MM.1S (cell line): ENCODE measurements around the gene SFXN5.

Experiments
- DNase-seq: peaks from one replicate; pipeline ENCODE4 v3.0.0-alpha.2; 2015
- H2AFZ ChIP-seq: fragments of 300-600 bp; sonication (generic); 2 replicates; pipeline ENCODE4 v1.6.0; 2016; ENCODE audit warnings: antibody characterized with exemption, low read length
- H3F3A ChIP-seq: fragments of 300-600 bp; sonication (generic); 2 replicates; pipeline ENCODE4 v1.6.1; 2016; ENCODE audit warnings: mild to moderate bottlenecking, antibody characterized with exemption, low read length, moderate library complexity, mixed read lengths; ENCODE audit not compliant: insufficient read depth
- H3K27ac ChIP-seq: fragments of 300-600 bp; sonication (generic); 2 replicates; pipeline ENCODE4 v1.5.1; 2016; ENCODE audit warnings: mild to moderate bottlenecking, low read length
- H3K27me3 ChIP-seq: fragments of 300-600 bp; sonication (generic); replicated peaks from 2 replicates; pipeline ENCODE4 v1.6.0; 2016; ENCODE audit warnings: low read length; ENCODE audit not compliant: insufficient read depth
- H3K36me3 ChIP-seq: fragments of 300-600 bp; sonication (generic); replicated peaks from 2 replicates; pipeline ENCODE4 v1.6.1; 2016; ENCODE audit warnings: mild to moderate bottlenecking, low read length, mixed read lengths; ENCODE audit not compliant: insufficient read depth
- H3K4me1 ChIP-seq: fragments of 300-600 bp; sonication (generic); 2 replicates; pipeline ENCODE4 v1.6.1; 2016; ENCODE audit warnings: low read length, mixed read lengths
- H3K4me2 ChIP-seq: fragments of 300-600 bp; sonication (generic); 2 replicates; pipeline ENCODE4 v1.6.0; 2016; ENCODE audit warnings: low read depth, low read length
- H3K4me3 ChIP-seq: fragments of 300-600 bp; sonication (generic); 2 replicates; pipeline ENCODE4 v1.5.1; 2016; ENCODE audit warnings: low read length, mixed read lengths
- H3K79me2 ChIP-seq: fragments of 300-600 bp; sonication (generic); 2 replicates; pipeline ENCODE4 v1.6.1; 2016; ENCODE audit warnings: mixed run types, low read length, mixed read lengths
- H3K9ac ChIP-seq: fragments of 300-600 bp; sonication (generic); 2 replicates; pipeline ENCODE4 v1.6.1; 2016; ENCODE audit warnings: low read length, mixed read lengths
- H3K9me2 ChIP-seq: fragments of 300-600 bp; sonication (generic); replicated peaks from 2 replicates; pipeline ENCODE4 v1.6.1; 2016; ENCODE audit warnings: mild to moderate bottlenecking, low read length, mixed read lengths; ENCODE audit not compliant: insufficient read depth
- H3K9me3 ChIP-seq: fragments of 300-600 bp; sonication (generic); replicated peaks from 2 replicates; pipeline ENCODE4 v1.6.1; 2016; ENCODE audit warnings: mild to moderate bottlenecking, low read length, mixed read lengths; ENCODE audit not compliant: insufficient read depth
- H4K20me1 ChIP-seq: fragments of 300-600 bp; sonication (generic); 2 replicates; pipeline ENCODE4 v1.6.1; 2016; ENCODE audit warnings: mild to moderate bottlenecking, low read length, moderate library complexity, mixed read lengths; ENCODE audit not compliant: insufficient read depth
- CTCF ChIP-seq: fragments of 300-600 bp; sonication (generic); IDR thresholded peaks from 2 replicates; pipeline ENCODE4 v1.5.1; 2016; ENCODE audit warnings: antibody characterized with exemption, low read length, mixed read lengths
- EZH2 ChIP-seq: fragments of 300-600 bp; sonication (generic); optimal IDR thresholded peaks from 2 replicates; pipeline ENCODE3; 2017; ENCODE audit warnings: low read depth, mild to moderate bottlenecking, antibody characterized with exemption, low read length, mixed read lengths
- EZH2phosphoT487 ChIP-seq: fragments of 300-600 bp; sonication (generic); IDR thresholded peaks from 2 replicates; pipeline ENCODE4 v1.6.1; 2018; ENCODE audit warnings: antibody characterized with exemption, low read length

SFXN5 gene

DNA sequence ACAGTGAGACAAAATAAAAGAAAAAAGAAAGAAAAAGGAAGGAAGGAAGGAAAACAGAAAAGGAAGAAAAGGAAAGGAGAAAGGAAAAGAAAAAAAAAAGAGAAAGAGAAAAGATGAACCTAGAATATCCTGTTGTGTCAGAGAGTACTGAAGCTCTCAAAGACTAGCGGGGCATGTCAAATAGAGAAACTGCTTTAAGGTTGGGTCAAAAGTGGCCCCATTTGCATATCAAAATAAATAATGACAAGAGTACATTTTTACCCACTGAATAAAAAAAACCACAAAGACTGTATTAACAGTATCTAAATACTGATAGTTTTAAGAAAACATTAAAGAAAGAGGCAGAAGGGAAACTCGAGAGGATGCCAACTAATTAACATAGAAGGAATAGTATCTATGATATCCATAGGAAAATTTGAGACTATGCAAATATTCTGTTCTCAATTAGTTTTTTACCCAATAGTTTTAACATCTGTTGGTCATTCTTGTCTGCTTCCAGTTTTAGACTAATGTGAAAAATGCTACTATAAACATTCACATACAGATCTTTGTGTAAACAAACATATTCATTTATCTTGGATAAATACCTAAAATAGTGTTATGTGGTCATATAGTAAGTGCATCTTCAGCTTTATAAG, 53.2 kb downstream of the SFXN5 start:
- no peak for DNase-seq
- no peaks in the 10 kb centered on the region for H3K9me3 ChIP-seq
- H3K9ac ChIP-seq: no peak overlapping the region
- H3K79me2 ChIP-seq: no peaks in the 10 kb centered on the region
- TF ChIP-seq CTCF (no peak), EZH2phosphoT487 (no peak), EZH2 (no peak)
- no peaks in the 10 kb centered on the region for H3K36me3 ChIP-seq
- H3K4me1 ChIP-seq: no peaks in the 10 kb centered on the region
- H3F3A ChIP-seq: no peaks in the 10 kb centered on the region
- H3K4me3 ChIP-seq: no peak overlapping the region
- H3K4me2 ChIP-seq: no peak overlapping the region
- H2AFZ ChIP-seq: no peak overlapping the region
- no peak overlapping the region for H3K27ac ChIP-seq
- no peaks in the 10 kb centered on the region for H4K20me1 ChIP-seq
- no peaks in the 10 kb centered on the region for H3K9me2 ChIP-seq
- H3K27me3 ChIP-seq: no peaks in the 10 kb centered on the region

DNA sequence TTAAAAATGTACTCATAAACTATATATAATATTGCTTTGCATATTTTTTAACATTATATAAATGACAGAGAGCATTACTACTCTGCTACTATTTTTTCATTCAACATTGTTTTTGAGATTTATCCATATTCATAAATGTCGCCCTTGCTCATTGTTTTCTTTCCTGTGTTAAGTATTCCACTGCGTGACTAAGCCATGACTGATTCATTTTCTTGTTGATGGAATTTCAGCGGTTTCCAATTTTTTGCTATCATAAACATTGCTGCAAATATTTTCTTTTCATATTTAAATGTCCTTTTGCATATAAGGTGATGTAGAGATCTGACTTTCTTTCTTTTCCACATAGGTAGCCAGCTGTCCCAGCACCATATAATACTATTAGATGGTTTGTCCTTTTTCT, 57.6 kb downstream of the SFXN5 start:
- Histone ChIP-seq H4K20me1 (no peaks in the 10 kb centered on the region), H3K9me3 (no peaks in the 10 kb centered on the region), H3K27ac (no peak overlapping the region), H3K27me3 (no peaks in the 10 kb centered on the region), H3K79me2 (no peaks in the 10 kb centered on the region), H3K4me3 (no peak overlapping the region), H3K4me2 (no peak overlapping the region), H3K4me1 (no peaks in the 10 kb centered on the region), H3K36me3 (no peaks in the 10 kb centered on the region), H3K9me2 (no peaks in the 10 kb centered on the region), H3F3A (no peaks in the 10 kb centered on the region), H2AFZ (no peak overlapping the region), H3K9ac (no peak overlapping the region)
- no peak for TF ChIP-seq EZH2
- DNase-seq: no peak

- TF ChIP-seq CTCF (no peak), EZH2 (no peak), EZH2phosphoT487 (no peak)
- Histone ChIP-seq H3F3A (no peaks in the 10 kb centered on the region), H3K36me3 (no peaks in the 10 kb centered on the region), H3K9me3 (no peaks in the 10 kb centered on the region), H3K27ac (no peak overlapping the region), H3K9ac (no peak overlapping the region), H3K4me3 (no peak overlapping the region), H3K27me3 (no peaks in the 10 kb centered on the region), H3K4me1 (no peaks in the 10 kb centered on the region), H2AFZ (no peak overlapping the region), H3K4me2 (no peak overlapping the region), H3K79me2 (no peaks in the 10 kb centered on the region), H4K20me1 (no peaks in the 10 kb centered on the region), H3K9me2 (no peaks in the 10 kb centered on the region)
- no peak for DNase-seq
Observed at GRCh38 chr2:73009177-73009839, 62.2 kb downstream of the SFXN5 start.

GRCh38 chr2:73008766-73009135, 62.8 kb downstream of the SFXN5 start:
- H3K4me2 ChIP-seq: no peak overlapping the region
- no peaks in the 10 kb centered on the region for H3K27me3 ChIP-seq
- DNase-seq: no peak
- no peaks in the 10 kb centered on the region for H3K9me2 ChIP-seq
- H3K9me3 ChIP-seq: no peaks in the 10 kb centered on the region
- H3K27ac ChIP-seq: no peak overlapping the region
- no peaks in the 10 kb centered on the region for H3F3A ChIP-seq
- H2AFZ ChIP-seq: no peak overlapping the region
- no peaks in the 10 kb centered on the region for H3K4me1 ChIP-seq
- no peak overlapping the region for H3K4me3 ChIP-seq
- H3K9ac ChIP-seq: no peak overlapping the region
- no peaks in the 10 kb centered on the region for H4K20me1 ChIP-seq
- no peaks in the 10 kb centered on the region for H3K79me2 ChIP-seq
- H3K36me3 ChIP-seq: no peaks in the 10 kb centered on the region
- TF ChIP-seq EZH2 (no peak), CTCF (no peak), EZH2phosphoT487 (no peak)
